ENCODE data around the gene ANKS1B. TPM values are rescaled to one million over a fixed set of nuclear protein-coding genes. Genes with fewer than 3 reads are reported as not detected.

ANKS1B gene
- total and polyA plus RNA-seq, 2 of the 4 experiments (the other 2 are of a cell fraction), result 0.17 to 0.18 TPM

GRCh38 chr12:99861731-99862130 is 123.0 kb downstream of the ANKS1B start:
- Histone ChIP-seq H2AFZ (replicated peaks; ENCODE audit: low read length, poor library complexity) (no peak overlapping the region), H3K4me1 (ENCODE audit: control insufficient read depth, insufficient read depth, low read length) (no peaks in the 10 kb centered on the region), H2AK9ac (replicated peaks; ENCODE audit: low read depth, low read length, poor library complexity) (no peak overlapping the region), H3K4me2 (ENCODE audit: low read depth, low read length) (no peak overlapping the region), H4K5ac (ENCODE audit: low read depth, low read length) (no peak overlapping the region), H2BK5ac (ENCODE audit: low read depth, low read length, poor library complexity, severe bottlenecking) (no peak overlapping the region), H3K18ac (ENCODE audit: low read depth, low read length) (no peak overlapping the region), H4K8ac (ENCODE audit: low read depth in 2 of 2, low read length in 2 of 2) (no peak overlapping the region), H3K4me3 (ENCODE audit: insufficient read depth, low read depth, low read length) (no peak overlapping the region), H2BK120ac (ENCODE audit: low read depth, low read length) (no peak overlapping the region), H3K27ac (ENCODE audit: insufficient read depth, low read length) (no peak overlapping the region), H3K79me1 (ENCODE audit: low read depth in 1 of 2, low read length in 2 of 2) (no peaks in the 10 kb centered on the region), H4K91ac (ENCODE audit: insufficient read depth, low read depth, low read length) (no peak overlapping the region), H3K9me1 (ENCODE audit: insufficient read depth, low read length) (no peaks in the 10 kb centered on the region), H3K56ac (ENCODE audit: extremely low read depth, insufficient read depth, low read length) (no peak overlapping the region), H3K36me3 (ENCODE audit: control insufficient read depth, insufficient read depth, low read length) (no peaks in the 10 kb centered on the region), H3K9ac (ENCODE audit: low read depth, low read length) (no peak overlapping the region), H2AK5ac (ENCODE audit: low read depth, low read length) (no peak overlapping the region), H3K9me3 (ENCODE audit: control insufficient read depth, insufficient read depth, low read length) (no peaks in the 10 kb centered on the region), H3K4ac (ENCODE audit: low read depth, low read length) (no peak overlapping the region), H2BK15ac (ENCODE audit: low read depth, low read length) (no peak overlapping the region), H3K23ac (ENCODE audit: low read depth, low read length) (no peak overlapping the region), H2BK20ac (ENCODE audit: low read depth, low read length) (no peak overlapping the region), H3K14ac (replicated peaks; ENCODE audit: low read depth, low read length) (no peak overlapping the region), H3K27me3 (ENCODE audit: control insufficient read depth, insufficient read depth, low read length) (no peaks in the 10 kb centered on the region), H4K20me1 (ENCODE audit: insufficient read depth, low read length) (no peaks in the 10 kb centered on the region)
- no CpG with 5 or more reads among the region's 4 CpGs for WGBS, 2 experiments (ENCODE audit: extremely low coverage in 2 of 2, insufficient read length in 1 of 2)
- intact Hi-C loops (cut with micrococcal nuclease) (no loop called here), dilution Hi-C loops (cut with HindIII; ENCODE audit: low sequenced_read_pairs, unreplicated experiment) (no loop called here), in situ Hi-C loops (cut with MboI; ENCODE audit: low sequenced_read_pairs) (no loop called here)
- ChIA-PET CTCF (no interaction called here), POLR2A (ENCODE audit: unreplicated experiment) (no interaction called here)
- ATAC-seq (ENCODE audit: low read depth), result no peak
- TF ChIP-seq USF2 (IDR thresholded peaks at IDR 0.05; ENCODE audit: low read depth, low read length) (no peak), CTCF (conservative IDR thresholded peaks at IDR 0.05; ENCODE audit: low read depth, low read length) (no peak), FOS (IDR thresholded peaks at IDR 0.05; ENCODE audit: low read depth, low read length) (no peak), RAD21 (IDR thresholded peaks at IDR 0.05; ENCODE audit: low read length) (no peak), MAZ (IDR thresholded peaks at IDR 0.05; ENCODE audit: borderline replicate concordance, low read depth, low read length) (no peak), RCOR1 (IDR thresholded peaks at IDR 0.05; ENCODE audit: insufficient replicate concordance, low read length) (no peak), ELK1 (IDR thresholded peaks at IDR 0.05; ENCODE audit: borderline replicate concordance, low read depth, low read length) (no peak), SMC3 (IDR thresholded peaks at IDR 0.05; ENCODE audit: low read depth, low read length) (no peak), CHD1 (IDR thresholded peaks at IDR 0.05; ENCODE audit: low read depth, low read length) (no peak), MAFK (IDR thresholded peaks at IDR 0.05; ENCODE audit: low read depth, low read length) (no peak), NFE2L2 (IDR thresholded peaks at IDR 0.05; ENCODE audit: low read depth, low read length) (no peak), BHLHE40 (IDR thresholded peaks at IDR 0.05; ENCODE audit: low read depth, low read length) (no peak), RFX5 (IDR thresholded peaks at IDR 0.05; ENCODE audit: low read depth, low read length) (no peak), CEBPB (IDR thresholded peaks at IDR 0.05; ENCODE audit: low read depth, low read length) (no peak), POLR2A (IDR thresholded peaks at IDR 0.05; ENCODE audit: low read depth, low read length) (no peak), MXI1 (IDR thresholded peaks at IDR 0.05; ENCODE audit: borderline replicate concordance, low read depth, low read length) (no peak)
- no TSS peak for BruUV-seq (replicated peaks)
- no peak for DNase-seq

All from IMR-90 (cell line).